Caki2 (cell line): ENCODE data around the gene ATP11A. TPM values are rescaled to one million over a fixed set of nuclear protein-coding genes. Genes with fewer than 3 reads are reported as not detected.
"Not testable (repeated sequence)": the region's sequence is repeated elsewhere in the genome, so short reads cannot be mapped to it uniquely, and the experiment has no call there.

Experiments
- DNase-seq: peaks from one replicate; pipeline ENCODE4 v3.0.0-alpha.2; 2015; ENCODE audit warnings: low read depth
- in situ Hi-C: cut with HindIII; loops from 2 replicates; pipeline ENCODE4 v1.10.0; 2016; ENCODE audit warnings: low sequenced_read_pairs, low pct_unique_long_range_greater_than_20kb, mixed read lengths
- total RNA-seq: library from RNA; depleted of rRNA; stranded (reverse); fragments of >200 nt; shearing (Covaris generic); gene quantifications from 2 replicates; pipeline ENCODE4 v1.2.3, GENCODE V29; 2014; ENCODE audit warnings: low replicate concordance

The ATP11A gene
- total RNA-seq, 1 experiment from 2014 or later = 3.5 TPM

- in situ Hi-C loops = no loop called here
- DNase-seq = no peak
Observed at GRCh38 chr13:112844879-112845278, 155.0 kb downstream of the ATP11A start.

- in situ Hi-C loops = no loop called here
- no peak for DNase-seq
Observed at GRCh38 chr13:112845511-112846144, 155.8 kb downstream of the ATP11A start.

- in situ Hi-C loops = no loop called here
- no peak for DNase-seq
Observed at GRCh38 chr13:112846411-112847115, 156.7 kb downstream of the ATP11A start.

- DNase-seq = no peak
- in situ Hi-C loops = no loop called here
Observed at GRCh38 chr13:112849500-112849899, 159.7 kb downstream of the ATP11A start.

DNA sequence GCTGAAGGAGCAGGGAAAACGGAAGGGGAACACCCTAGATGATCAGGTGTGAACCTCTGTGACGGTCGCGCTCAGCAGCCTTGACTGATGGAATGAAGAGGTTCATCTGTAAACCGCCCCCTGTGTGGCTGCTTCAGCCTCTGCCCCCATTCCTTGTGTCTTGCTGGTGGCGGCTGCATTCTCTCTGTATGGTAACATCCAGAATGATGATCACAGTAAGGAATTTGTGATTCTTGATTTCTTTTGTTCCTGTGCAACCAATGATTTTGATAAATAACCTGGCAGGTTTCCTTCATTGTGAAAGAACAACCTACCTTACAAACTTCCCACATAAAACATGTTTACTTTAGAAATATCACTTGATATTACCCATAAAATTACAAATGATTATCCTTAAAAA is 160.4 kb downstream of the ATP11A start:
- in situ Hi-C loops = no loop called here
- DNase-seq = no peak

- no peak for DNase-seq
- in situ Hi-C loops = no loop called here
Observed at GRCh38 chr13:112851107-112852038, 161.5 kb downstream of the ATP11A start.

DNA sequence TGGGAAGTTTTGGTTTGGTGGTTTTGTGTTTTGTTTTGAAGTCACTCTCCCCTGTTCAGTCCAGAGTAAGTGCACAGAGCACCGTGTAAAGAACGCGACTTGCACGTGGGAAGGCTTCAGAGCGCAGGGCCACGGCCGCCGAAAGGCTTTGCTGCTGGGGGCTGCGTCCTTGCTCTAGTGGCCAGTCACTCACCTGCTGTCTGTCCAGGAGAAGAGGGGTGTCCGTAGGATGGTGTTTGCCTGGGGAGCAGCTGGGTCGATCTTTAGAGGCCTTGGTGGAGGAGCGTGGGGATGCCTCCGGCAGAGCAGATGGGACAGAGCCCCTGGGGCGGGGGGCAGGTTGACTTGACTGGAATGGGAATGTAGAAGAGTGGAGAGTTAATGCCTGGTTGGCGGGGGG is 162.6 kb downstream of the ATP11A start:
- in situ Hi-C loops = no loop called here

DNA sequence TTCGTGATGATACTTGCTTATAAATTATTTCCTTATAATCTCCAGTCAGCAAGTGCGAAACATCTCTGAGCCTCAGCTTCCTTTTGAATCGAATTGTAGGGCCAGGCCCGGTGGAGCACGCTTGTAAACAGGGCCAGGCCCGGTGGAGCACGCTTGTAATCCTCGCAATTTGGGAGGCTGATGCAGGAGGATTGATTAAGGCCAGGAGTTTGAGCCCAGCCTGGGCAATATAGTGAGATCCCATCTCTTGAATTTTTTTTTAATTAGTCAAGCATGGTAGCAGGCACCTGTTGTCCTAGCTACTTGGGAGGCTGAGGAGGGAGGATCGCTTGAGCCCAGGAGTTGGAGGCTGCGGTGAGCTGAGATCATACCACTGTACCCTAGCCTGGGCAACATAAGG is 163.0 kb downstream of the ATP11A start:
- no peak for DNase-seq
- in situ Hi-C loops = no loop called here

More for the DNA sequence above, 162.6 kb downstream of the ATP11A start:
- DNase-seq = no peak

- in situ Hi-C loops = no loop called here
- DNase-seq = no peak
Observed at GRCh38 chr13:112854321-112854720, 164.5 kb downstream of the ATP11A start.

DNA sequence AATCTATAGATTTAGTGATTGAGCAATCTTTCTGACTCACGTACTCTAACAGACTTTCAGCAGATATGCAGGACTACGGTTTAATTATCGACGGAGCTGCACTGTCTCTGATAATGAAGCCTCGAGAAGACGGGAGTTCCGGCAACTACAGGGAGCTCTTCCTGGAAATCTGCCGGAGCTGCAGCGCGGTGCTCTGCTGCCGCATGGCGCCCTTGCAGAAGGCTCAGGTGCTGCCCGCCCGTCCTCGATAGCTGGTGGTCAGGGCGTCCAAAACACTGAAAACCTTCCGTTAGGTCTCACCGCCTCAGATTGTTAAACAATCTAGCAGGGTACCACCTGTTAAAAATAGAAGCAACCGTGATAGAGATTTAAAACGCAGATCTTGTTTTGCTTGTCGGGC is 166.0 kb downstream of the ATP11A start:
- no peak for DNase-seq
- in situ Hi-C loops = no loop called here

DNA sequence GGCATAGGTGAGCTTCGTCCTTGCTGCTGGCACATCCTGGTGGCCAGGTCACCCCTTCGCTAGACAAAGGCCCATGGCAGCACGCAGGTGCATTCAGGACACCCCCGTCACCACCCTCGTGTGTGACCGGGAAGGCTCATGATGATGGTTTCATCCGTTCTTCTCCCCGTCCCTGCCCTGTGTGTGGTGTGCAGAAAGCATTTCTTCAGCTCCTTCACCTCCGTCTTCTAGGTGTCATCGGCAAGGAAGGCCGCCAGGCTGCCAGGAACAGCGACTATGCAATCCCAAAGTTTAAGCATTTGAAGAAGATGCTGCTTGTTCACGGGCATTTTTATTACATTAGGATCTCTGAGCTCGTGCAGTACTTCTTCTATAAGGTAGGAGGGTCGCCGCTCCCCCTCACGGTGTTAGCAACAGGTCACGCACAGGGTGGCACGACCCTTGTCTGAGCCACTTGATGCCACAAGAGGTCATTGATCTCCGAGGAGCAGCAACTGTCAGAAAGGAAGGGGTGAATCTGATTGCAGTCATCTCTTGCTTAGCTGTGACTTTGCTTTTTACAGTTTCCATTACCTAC is 168.2 kb downstream of the ATP11A start:
- no peak for DNase-seq
- in situ Hi-C loops = no loop called here

GRCh38 chr13:112859128-112859816 is 169.4 kb downstream of the ATP11A start:
- in situ Hi-C loops = no loop called here
- no peak for DNase-seq

- in situ Hi-C loops = no loop called here
- DNase-seq = peak; percentile 90
Observed at GRCh38 chr13:112859817-112860190, 170.0 kb downstream of the ATP11A start.

- DNase-seq = no peak
- in situ Hi-C loops = no loop called here
Observed at GRCh38 chr13:112861876-112862615, 172.2 kb downstream of the ATP11A start.

DNA sequence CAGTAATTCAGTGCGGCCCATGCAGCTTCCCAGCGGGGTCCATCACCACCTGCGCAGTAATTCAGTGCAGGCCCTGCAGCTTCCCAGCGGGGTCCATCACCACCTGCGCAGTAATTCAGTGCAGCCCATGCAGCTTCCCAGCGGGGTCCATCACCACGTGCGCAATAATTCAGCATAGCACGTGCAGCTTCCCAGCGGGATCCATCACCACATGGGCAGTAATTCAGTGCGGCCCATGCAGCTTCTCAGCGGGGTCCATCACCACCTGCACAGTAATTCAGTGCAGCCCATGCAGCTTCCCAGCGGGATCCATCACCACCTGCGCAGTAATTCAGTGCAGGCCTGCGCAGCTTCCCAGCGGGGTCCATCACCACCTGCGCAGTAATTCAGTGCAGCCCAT is 173.5 kb downstream of the ATP11A start:
- in situ Hi-C loops, DNase-seq: not testable (repeated sequence)

DNA sequence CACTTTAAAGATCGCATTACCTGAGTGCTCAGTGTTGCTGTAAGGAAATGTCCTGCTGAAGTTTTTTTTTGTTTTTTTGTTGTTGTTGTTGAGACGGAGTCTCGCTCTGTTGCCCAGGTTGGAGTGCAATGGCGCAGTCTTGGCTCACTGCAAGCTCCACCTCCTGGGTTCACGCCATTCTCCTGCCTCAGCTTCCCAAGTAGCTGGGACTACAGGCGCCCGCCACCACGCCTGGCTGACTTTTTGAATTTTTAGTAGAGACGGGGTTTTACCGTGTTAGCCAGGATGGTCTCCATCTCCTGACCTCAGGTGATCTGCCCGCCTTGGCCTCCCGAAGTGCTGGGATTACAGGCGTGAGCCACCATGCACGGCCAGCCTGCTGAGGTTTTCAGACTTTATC is 175.6 kb downstream of the ATP11A start:
- DNase-seq, in situ Hi-C loops: not testable (repeated sequence)

DNA sequence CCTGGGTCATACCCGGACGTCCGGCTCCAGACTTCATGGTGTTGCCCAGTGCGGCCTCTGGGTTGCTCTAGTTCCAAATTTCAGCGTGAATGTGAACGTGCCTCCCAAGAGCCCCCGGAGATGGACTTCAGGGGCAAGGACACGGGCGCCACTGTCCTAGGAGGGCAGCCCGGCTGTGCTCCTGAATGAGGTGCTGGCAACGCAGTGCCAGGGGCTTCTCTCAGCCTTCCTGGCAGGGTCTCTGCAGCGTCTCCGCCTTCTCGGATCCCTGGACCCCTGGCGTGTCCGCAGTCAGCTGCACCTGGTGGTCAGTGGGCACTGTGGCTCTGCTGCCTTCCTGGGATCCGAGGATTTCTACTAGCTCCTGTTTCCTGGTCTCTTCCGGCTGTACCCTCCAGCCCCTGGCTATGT is 177.5 kb downstream of the ATP11A start:
- in situ Hi-C loops = no loop called here
- DNase-seq = no peak

DNA sequence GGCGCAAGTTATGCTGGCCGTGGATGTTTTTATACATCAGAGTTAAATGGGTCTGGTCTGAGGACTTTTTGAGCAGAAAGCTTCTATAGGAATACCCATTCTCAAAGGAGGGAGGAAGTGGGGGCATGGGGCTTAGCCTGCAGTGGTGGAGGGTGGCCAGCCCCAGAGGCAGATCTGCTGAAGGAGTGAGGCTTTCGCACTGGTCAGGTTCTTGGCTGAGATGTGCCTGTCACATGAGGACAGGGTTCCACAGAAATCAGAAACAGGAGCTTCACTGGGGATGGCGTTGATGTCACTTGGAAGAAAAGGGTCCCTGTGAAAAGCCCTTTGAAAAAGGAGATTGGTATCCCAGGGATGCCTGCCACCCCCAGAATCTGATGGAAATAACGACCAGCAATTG is 178.5 kb downstream of the ATP11A start:
- in situ Hi-C loops = no loop called here
- DNase-seq = no peak
